Mammary epithelial cell (primary cell): ENCODE measurements around the gene ERO1A.

Experiments used
- EZH2 ChIP-seq: IDR thresholded peaks from 2 replicates; pipeline ENCODE4 v1.6.1; 2012; ENCODE audit warnings: low read length, inconsistent platforms, borderline replicate concordance
- TF ChIP-seq, protein P1 (sequence below), 2 donors: IDR thresholded peaks in 1 of 2; conservative IDR thresholded peaks in 1 of 2; 2 replicates each; pipeline ENCODE4 v1.5.1; 2011 to 2012; ENCODE audit warnings: inconsistent platforms in 2 of 2, low read length in 2 of 2, mild to moderate bottlenecking in 2 of 2, control low read depth in 1 of 2, low read depth in 1 of 2; ENCODE audit not compliant: insufficient read depth in 1 of 2; ENCODE audit errors: extremely low read depth in 1 of 2

DNA sequence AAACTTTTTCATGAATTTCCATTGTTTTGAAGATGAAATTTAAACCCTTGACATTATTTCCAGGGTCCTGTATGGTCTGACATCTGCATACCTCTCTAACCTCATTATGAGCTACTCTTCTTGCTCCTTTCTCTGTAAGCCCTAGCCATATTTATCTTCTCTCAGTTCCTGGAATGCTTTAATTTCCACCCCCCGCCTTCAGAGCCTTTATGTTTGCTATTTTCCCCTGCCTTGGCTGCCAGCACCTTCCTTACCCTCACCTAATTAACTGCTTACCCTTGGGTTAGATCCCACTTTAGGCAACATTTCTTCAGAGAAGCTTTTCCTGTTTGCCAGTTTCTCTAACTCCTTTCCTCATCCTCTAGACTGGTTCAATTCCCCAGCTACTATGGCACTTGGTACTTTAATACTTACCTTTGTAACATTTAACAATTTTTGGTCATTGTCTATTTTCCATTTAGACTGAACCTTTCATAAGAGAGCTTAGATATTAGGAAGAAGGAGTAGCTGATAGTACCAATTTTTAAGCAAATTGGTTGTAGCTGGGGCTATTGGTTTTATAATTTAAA is 40.6 kb upstream of the ERO1A start:
- TF ChIP-seq, protein P1, sequence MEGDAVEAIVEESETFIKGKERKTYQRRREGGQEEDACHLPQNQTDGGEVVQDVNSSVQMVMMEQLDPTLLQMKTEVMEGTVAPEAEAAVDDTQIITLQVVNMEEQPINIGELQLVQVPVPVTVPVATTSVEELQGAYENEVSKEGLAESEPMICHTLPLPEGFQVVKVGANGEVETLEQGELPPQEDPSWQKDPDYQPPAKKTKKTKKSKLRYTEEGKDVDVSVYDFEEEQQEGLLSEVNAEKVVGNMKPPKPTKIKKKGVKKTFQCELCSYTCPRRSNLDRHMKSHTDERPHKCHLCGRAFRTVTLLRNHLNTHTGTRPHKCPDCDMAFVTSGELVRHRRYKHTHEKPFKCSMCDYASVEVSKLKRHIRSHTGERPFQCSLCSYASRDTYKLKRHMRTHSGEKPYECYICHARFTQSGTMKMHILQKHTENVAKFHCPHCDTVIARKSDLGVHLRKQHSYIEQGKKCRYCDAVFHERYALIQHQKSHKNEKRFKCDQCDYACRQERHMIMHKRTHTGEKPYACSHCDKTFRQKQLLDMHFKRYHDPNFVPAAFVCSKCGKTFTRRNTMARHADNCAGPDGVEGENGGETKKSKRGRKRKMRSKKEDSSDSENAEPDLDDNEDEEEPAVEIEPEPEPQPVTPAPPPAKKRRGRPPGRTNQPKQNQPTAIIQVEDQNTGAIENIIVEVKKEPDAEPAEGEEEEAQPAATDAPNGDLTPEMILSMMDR (conservative IDR thresholded peaks at IDR 0.05 in 1 of 2, IDR thresholded peaks at IDR 0.05 in 1 of 2; ENCODE audit: extremely low read depth in 1 of 2, insufficient read depth in 1 of 2, low read depth in 1 of 2, low read length in 2 of 2): no peak
- no peak for TF ChIP-seq EZH2
